Skin of body (tissue), 2 donors: ENCODE results near the gene DMRTA1. TPM values are rescaled to one million over a fixed set of nuclear protein-coding genes. Genes with fewer than 3 reads are reported as not detected.
"Not testable (repeated sequence)": the region's sequence is repeated elsewhere in the genome, so short reads cannot be mapped to it uniquely, and the experiment has no call there.

Source experiments
- DNase-seq: peaks from one replicate; lab custom pipeline; 2025; lab: John Stamatoyannopoulos, UW
- total RNA-seq: library from RNA; depleted of rRNA; stranded (reverse); fragments of >200 nt; gene quantifications from one replicate; pipeline ENCODE4 v1.2.3, GENCODE V29; 2014

The DMRTA1 gene
- total RNA-seq = 0.79 TPM

- peak; percentile 34 for DNase-seq
Observed at GRCh38 chr9:22446589-22446949, at the start of gene DMRTA1. DMRTA1 (plus strand) TSS chr9:22446824; CDS start chr9:22447066, 242 bp downstream.

GRCh38 chr9:22401671-22402070 lies 45.0 kb upstream of the DMRTA1 start:
- DNase-seq = no peak

- no peak for DNase-seq
Observed at GRCh38 chr9:22405869-22406659, 40.6 kb upstream of the DMRTA1 start.

- no peak for DNase-seq
Observed at GRCh38 chr9:22413884-22414283, 32.7 kb upstream of the DMRTA1 start.

GRCh38 chr9:22415941-22416691 lies 30.5 kb upstream of the DMRTA1 start:
- no peak for DNase-seq

GRCh38 chr9:22416692-22417060 lies 29.9 kb upstream of the DMRTA1 start:
- DNase-seq = no peak

GRCh38 chr9:22423566-22423965 lies 23.1 kb upstream of the DMRTA1 start:
- no peak for DNase-seq

GRCh38 chr9:22424616-22425015 lies 22.0 kb upstream of the DMRTA1 start:
- no peak for DNase-seq

- DNase-seq = no peak
Observed at GRCh38 chr9:22425551-22425950, 21.1 kb upstream of the DMRTA1 start.

GRCh38 chr9:22427226-22427880 lies 19.3 kb upstream of the DMRTA1 start:
- no peak for DNase-seq

GRCh38 chr9:22433691-22434090 lies 12.9 kb upstream of the DMRTA1 start:
- no peak for DNase-seq

- DNase-seq = not testable (repeated sequence)
Observed at GRCh38 chr9:22435252-22435651, 11.4 kb upstream of the DMRTA1 start.

- DNase-seq = not testable (repeated sequence)
Observed at GRCh38 chr9:22437461-22438067, 9.1 kb upstream of the DMRTA1 start.

GRCh38 chr9:22440841-22441240 lies 5.8 kb upstream of the DMRTA1 start:
- DNase-seq = no peak

GRCh38 chr9:22446950-22447617 lies 460 bp downstream of the DMRTA1 start:
- no peak for DNase-seq

GRCh38 chr9:22447618-22448305 lies 1.1 kb downstream of the DMRTA1 start:
- no peak for DNase-seq

- DNase-seq = no peak
Observed at GRCh38 chr9:22449719-22450118, 3.1 kb downstream of the DMRTA1 start.

GRCh38 chr9:22452415-22453010 lies 5.9 kb downstream of the DMRTA1 start:
- DNase-seq = no peak

GRCh38 chr9:22454016-22454415 lies 7.4 kb downstream of the DMRTA1 start:
- no peak for DNase-seq

GRCh38 chr9:22455181-22455580 lies 8.6 kb downstream of the DMRTA1 start:
- DNase-seq = no peak
